PC-9 (cell line): ENCODE measurements around the gene GSK3B. TPM values are rescaled to one million over a fixed set of nuclear protein-coding genes. Genes with fewer than 3 reads are reported as not detected.

ENCODE experiments used
- BruUV-seq: library from RNA; stranded (reverse); fragments of 400-500 nt; replicated peaks from 2 replicates; lab custom pipeline; 2021; lab: Mats Ljungman, UMichigan
- CTCF ChIA-PET: fragments of 300-600 bp; sonication (Branson Sonifier 250); formaldehyde crosslinking; loops from one replicate; lab custom pipeline; 2022; ENCODE audit warnings: antibody characterized with exemption; lab: Charles Lee
- POLR2A ChIA-PET: fragments of 300-600 bp; sonication (Branson Sonifier 250); formaldehyde crosslinking; loops from one replicate; lab custom pipeline; 2022; ENCODE audit warnings: antibody characterized with exemption; ENCODE audit not compliant: unreplicated experiment; lab: Charles Lee
- DNase-seq, 2 experiments: peaks; one replicate each; pipeline versions ENCODE4 v3.0.0 to v3.0.0-alpha.2; 2015 to 2022; ENCODE audit warnings: mixed read lengths in 1 of 2
- H2AFZ ChIP-seq: fragments of 200-600 bp; sonication (generic); 2 replicates; pipeline ENCODE4 v1.8.1; 2017; ENCODE audit warnings: antibody characterized with exemption
- H3F3A ChIP-seq: fragments of 200-600 bp; sonication (generic); 2 replicates; pipeline ENCODE4 v1.8.1; 2017; ENCODE audit warnings: antibody characterized with exemption, mild to moderate bottlenecking, low read depth; ENCODE audit not compliant: insufficient read depth
- H3K27ac ChIP-seq: fragments of 200-600 bp; sonication (generic); 2 replicates; pipeline ENCODE4 v1.6.1; 2016; ENCODE audit warnings: mixed run types
- H3K27me3 ChIP-seq: fragments of 200-600 bp; sonication (generic); 2 replicates; pipeline ENCODE4 v1.6.1; 2016; ENCODE audit warnings: low read depth, mixed run types; ENCODE audit not compliant: insufficient read depth
- H3K36me3 ChIP-seq: fragments of 200-600 bp; sonication (generic); 2 replicates; pipeline ENCODE4 v1.6.1; 2016; ENCODE audit warnings: low read depth, mixed run types
- H3K4me1 ChIP-seq: fragments of 200-600 bp; sonication (generic); replicated peaks from 2 replicates; pipeline ENCODE4 v1.6.1; 2016; ENCODE audit warnings: mixed run types; ENCODE audit not compliant: insufficient read depth
- H3K4me2 ChIP-seq: fragments of 200-600 bp; sonication (generic); 2 replicates; pipeline ENCODE4 v1.6.1; 2017; ENCODE audit warnings: mixed run types
- H3K4me3 ChIP-seq: fragments of 200-600 bp; sonication (generic); 2 replicates; pipeline ENCODE4 v1.6.1; 2016; ENCODE audit warnings: mixed run types
- H3K79me2 ChIP-seq: fragments of 200-600 bp; sonication (generic); 2 replicates; pipeline ENCODE4 v1.6.1; 2017; ENCODE audit warnings: low read depth, mixed run types
- H3K9me2 ChIP-seq: fragments of 200-600 bp; sonication (generic); 2 replicates; pipeline ENCODE4 v1.8.1; 2017; ENCODE audit warnings: mild to moderate bottlenecking; ENCODE audit not compliant: insufficient read depth
- H3K9me3 ChIP-seq: fragments of 200-600 bp; sonication (generic); 2 replicates; pipeline ENCODE4 v1.8.1; 2016; ENCODE audit warnings: low read depth; ENCODE audit not compliant: insufficient read depth
- H4K20me1 ChIP-seq: fragments of 200-600 bp; sonication (generic); 2 replicates; pipeline ENCODE4 v1.8.1; 2017; ENCODE audit not compliant: insufficient read depth
- CTCF ChIP-seq: fragments of 200-600 bp; sonication (generic); conservative IDR thresholded peaks from 2 replicates; pipeline ENCODE4 v1.6.1; 2017; ENCODE audit warnings: mixed run types, antibody characterized with exemption, mild to moderate bottlenecking, moderate library complexity
- EZH2 ChIP-seq: fragments of 200-600 bp; sonication (generic); IDR thresholded peaks from 2 replicates; pipeline ENCODE4 v1.8.0; 2017; ENCODE audit warnings: antibody characterized with exemption, low read depth
- intact Hi-C: fragments of 100-400 bp; cut with micrococcal nuclease; formaldehyde crosslinking; loops from one replicate; pipeline ENCODE4 v1.10.0; 2022; ENCODE audit not compliant: unreplicated experiment
- total RNA-seq: library from RNA; stranded (reverse); gene quantifications from 2 replicates; pipeline ENCODE4 v1.2.3, GENCODE V29; 2021

The GSK3B gene
- total RNA-seq, 1 experiment from 2014 or later, result 62.0 TPM

- Histone ChIP-seq H2AFZ (no peak overlapping the region), H3K4me2 (no peak overlapping the region), H3K4me3 (no peak overlapping the region), H3K27ac (no peak overlapping the region), H3K79me2 (peaks cover 6% of the 10 kb centered on the region; the same call in 1 of the 2 replicates), H3F3A (peaks cover 9% of the 10 kb centered on the region; the same call in 1 of the 2 replicates), H3K36me3 (0 out of 2 replicates have a peak, but pooled peaks cover 12% of the 10 kb centered on the region), H3K4me1 (no peaks in the 10 kb centered on the region), H3K9me2 (no peaks in the 10 kb centered on the region), H3K27me3 (no peaks in the 10 kb centered on the region), H4K20me1 (0 out of 2 replicates have a peak, but pooled peaks cover 2% of the 10 kb centered on the region), H3K9me3 (0 out of 2 replicates have a peak, but pooled peaks cover 5% of the 10 kb centered on the region)
- ChIA-PET CTCF (no interaction called here), POLR2A (no interaction called here)
- DNase-seq, result no peak
- intact Hi-C loops, result loop anchor here (10.0 kb wide), 1 partner anchor 1001 kb away; no protein-coding TSS in a partner anchor
- no TSS peak for BruUV-seq
- TF ChIP-seq EZH2 (no peak), CTCF (no peak)
These were observed 208.3 kb downstream of the GSK3B start for GRCh38 chr3:119885746-119886530.

GRCh38 chr3:119884161-119884557 lies 210.1 kb downstream of the GSK3B start:
- H4K20me1 ChIP-seq, result no peaks in the 10 kb centered on the region
- H3K27ac ChIP-seq, result no peak overlapping the region
- DNase-seq, result no peak
- no peaks in the 10 kb centered on the region for H3K4me1 ChIP-seq
- ChIA-PET CTCF (no interaction called here), POLR2A (interaction anchor here (0.7 kb wide), 1 partner anchor 13 kb away, joined by 3 read pairs; no protein-coding TSS in a partner anchor)
- no TSS peak for BruUV-seq
- no peak for TF ChIP-seq EZH2
- no peak for TF ChIP-seq CTCF
- no peaks in the 10 kb centered on the region for H3K9me3 ChIP-seq
- H3K4me3 ChIP-seq, result no peak overlapping the region
- peaks cover 6% of the 10 kb centered on the region; the same call in 1 of the 2 replicates for H3K79me2 ChIP-seq
- H3K27me3 ChIP-seq, result no peaks in the 10 kb centered on the region
- peaks cover 15% of the 10 kb centered on the region; the same call in 1 of the 2 replicates for H3F3A ChIP-seq
- intact Hi-C loops, result loop anchor here (10.0 kb wide), 1 partner anchor 999 kb away; no protein-coding TSS in a partner anchor
- H2AFZ ChIP-seq, result no peak overlapping the region
- no peak overlapping the region for H3K4me2 ChIP-seq
- peaks cover 14% of the 10 kb centered on the region; the same call in 1 of the 2 replicates for H3K36me3 ChIP-seq
- H3K9me2 ChIP-seq, result no peaks in the 10 kb centered on the region

GRCh38 chr3:119883461-119884160 lies 210.6 kb downstream of the GSK3B start:
- H3K27ac ChIP-seq, result no peak overlapping the region
- H3K4me3 ChIP-seq, result no peak overlapping the region
- no peaks in the 10 kb centered on the region for H3K27me3 ChIP-seq
- no peaks in the 10 kb centered on the region for H3K9me2 ChIP-seq
- ChIA-PET POLR2A (interaction anchor here (0.7 kb wide), 1 partner anchor 12 kb away, joined by 3 read pairs; no protein-coding TSS in a partner anchor), CTCF (no interaction called here)
- H4K20me1 ChIP-seq, result no peaks in the 10 kb centered on the region
- no peak for DNase-seq
- no peak overlapping the region for H3K4me2 ChIP-seq
- H3K79me2 ChIP-seq, result peaks cover 6% of the 10 kb centered on the region; the same call in 1 of the 2 replicates
- no peak overlapping the region for H2AFZ ChIP-seq
- H3K36me3 ChIP-seq, result peaks cover 14% of the 10 kb centered on the region; the same call in 1 of the 2 replicates
- H3K9me3 ChIP-seq, result no peaks in the 10 kb centered on the region
- no TSS peak for BruUV-seq
- intact Hi-C loops, result loop anchor here (10.0 kb wide), 1 partner anchor 999 kb away; no protein-coding TSS in a partner anchor
- H3F3A ChIP-seq, result peaks cover 15% of the 10 kb centered on the region; the same call in 1 of the 2 replicates
- TF ChIP-seq CTCF (no peak), EZH2 (no peak)
- H3K4me1 ChIP-seq, result no peaks in the 10 kb centered on the region
